ENCODE results near the gene C10orf67.
"Not testable (repeated sequence)": the region's sequence is repeated elsewhere in the genome, so short reads cannot be mapped to it uniquely, and the experiment has no call there.

The C10orf67 gene

DNA sequence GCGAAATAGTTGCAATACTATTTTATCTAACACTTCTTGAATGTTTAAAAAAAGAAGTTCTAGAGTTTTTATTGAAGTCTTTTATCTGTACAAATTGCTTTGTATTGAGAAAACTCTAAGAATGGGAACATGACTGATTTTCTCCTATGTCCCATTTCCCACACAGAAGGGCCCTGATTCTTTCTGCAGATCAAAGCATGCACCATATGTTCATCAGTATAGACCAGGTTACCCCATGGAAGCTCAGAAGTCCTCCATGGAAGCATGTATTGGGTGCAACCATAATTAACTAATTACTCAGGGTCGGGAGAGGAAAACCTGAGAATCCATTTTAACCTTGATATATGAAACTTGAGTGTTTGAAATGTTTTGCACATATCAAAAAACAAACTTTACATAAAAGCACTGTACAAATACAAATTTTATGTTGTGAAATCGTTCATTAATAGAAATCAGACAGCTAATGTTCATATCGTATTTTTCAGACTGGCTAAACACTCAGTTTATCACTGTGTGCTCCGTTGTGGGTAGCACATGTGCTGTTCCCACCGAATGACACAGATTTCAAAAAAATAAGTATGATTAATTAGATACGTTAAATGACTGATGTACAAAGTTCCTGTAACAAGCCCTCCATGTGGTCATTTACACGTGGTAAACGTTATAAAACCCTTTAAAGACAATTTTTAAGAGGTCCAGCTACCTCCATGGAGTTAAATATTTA lies 81.0 kb downstream of the C10orf67 start:
- no peak for DNase-seq

DNA sequence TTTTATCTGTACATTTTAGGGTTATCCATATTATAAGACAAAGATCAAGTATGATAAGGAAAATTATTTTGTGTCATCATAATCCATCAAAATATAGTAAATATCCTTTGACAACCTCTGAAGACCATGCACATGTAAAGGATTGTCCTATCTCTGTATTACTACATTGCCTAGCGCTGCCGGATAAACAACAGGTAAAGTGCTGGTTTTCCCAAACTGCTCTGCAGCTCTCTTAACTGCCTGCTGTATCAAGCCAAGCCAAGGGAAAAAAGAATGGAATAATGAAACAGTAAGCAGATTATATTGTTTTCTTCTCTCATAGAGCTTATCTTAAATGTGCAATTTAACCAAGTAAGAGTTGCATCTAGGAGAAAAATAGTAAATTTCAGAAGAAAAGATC lies 81.7 kb downstream of the C10orf67 start:
- no peak for DNase-seq

DNA sequence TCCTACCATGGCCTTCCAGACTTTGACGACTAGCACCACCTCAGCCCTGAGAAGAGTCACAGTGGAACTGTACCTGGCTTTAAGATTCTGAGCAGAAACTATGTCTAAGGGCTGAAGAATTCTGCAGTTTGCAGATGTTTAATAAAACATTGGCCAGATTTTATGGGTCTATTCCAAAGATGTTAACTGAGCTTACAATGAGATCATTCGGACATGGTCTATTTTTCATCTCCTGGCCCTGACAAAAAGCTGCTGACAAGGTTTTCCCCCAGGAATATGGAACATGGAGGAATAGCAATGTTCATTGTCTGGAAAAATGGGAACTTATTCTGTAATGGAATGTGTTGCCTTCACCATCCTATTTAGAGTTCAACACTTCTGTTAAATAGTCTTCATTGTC lies 86.1 kb downstream of the C10orf67 start:
- no peak for DNase-seq

DNA sequence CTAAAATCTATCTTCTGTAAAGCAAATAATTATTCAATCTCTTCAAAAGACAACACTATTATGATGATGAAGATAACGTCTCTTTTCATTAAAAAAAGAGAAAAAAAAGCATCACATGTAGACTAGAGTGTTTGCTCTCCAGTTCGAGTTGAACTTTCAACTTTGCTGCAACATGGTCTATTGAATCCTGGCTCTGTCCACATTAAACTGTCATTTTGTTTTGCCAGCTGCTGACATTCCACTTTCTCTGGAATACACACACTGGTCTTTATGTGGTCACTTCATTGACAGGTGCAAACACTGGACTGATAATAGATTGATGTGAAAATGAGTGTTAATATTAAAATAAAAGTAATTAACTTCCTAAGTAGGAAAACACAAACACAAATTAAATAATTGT lies 90.8 kb downstream of the C10orf67 start:
- no peak for DNase-seq

DNA sequence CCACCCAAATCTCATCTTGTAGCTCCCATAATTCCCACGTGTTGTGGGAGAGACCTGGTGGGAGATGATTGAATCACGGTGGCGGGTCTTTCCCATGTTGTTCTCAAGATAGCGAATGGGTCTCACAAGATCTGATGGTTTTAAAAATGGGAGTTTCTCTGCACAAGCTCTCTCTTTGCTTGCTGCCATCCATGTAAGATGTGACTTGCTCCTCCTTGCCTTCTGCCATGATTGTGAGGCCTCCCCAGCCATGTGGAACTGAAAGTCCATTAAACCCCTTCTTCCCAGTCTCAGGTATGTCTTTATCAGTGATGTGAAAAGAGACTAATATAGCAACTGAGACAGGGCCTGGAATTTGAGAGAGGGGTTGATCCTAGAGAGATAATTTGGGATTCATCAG lies 91.7 kb downstream of the C10orf67 start:
- not testable (repeated sequence) for DNase-seq

- not testable (repeated sequence) for DNase-seq
Measured at GRCh38 chr10:23241779-23242178, 102.8 kb downstream of the C10orf67 start.

- no peak for DNase-seq
Measured at GRCh38 chr10:23238015-23238414, 106.6 kb downstream of the C10orf67 start.

DNA sequence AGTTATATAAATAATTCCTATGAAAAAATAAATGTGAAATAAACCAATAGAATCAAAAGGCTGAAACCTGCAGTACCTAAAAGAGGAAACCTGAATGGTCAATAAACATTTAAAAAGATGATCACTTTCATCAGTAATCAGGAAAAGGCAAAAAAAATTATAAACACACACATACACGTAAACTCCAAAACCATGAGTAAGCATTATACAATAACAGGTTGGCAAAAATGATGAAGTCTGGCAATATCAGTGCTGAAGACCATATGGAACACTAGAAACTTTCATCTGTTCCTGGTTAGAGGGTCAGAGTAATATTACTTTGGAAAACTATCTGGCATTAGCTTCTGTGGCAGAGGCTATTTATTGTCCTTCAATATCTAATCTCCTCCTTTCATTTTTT lies 114.0 kb downstream of the C10orf67 start:
- DNase-seq, result no peak

GRCh38 chr10:23217471-23217870 lies 127.1 kb downstream of the C10orf67 start:
- DNase-seq, result no peak

GRCh38 chr10:23205972-23206642 lies 138.5 kb downstream of the C10orf67 start:
- DNase-seq, result no peak

- no peak for DNase-seq
Measured at GRCh38 chr10:23204773-23205172, 139.8 kb downstream of the C10orf67 start.

- no peak for DNase-seq
Measured at GRCh38 chr10:23203369-23204325, 140.9 kb downstream of the C10orf67 start.

- no peak for DNase-seq
Measured at GRCh38 chr10:23202779-23203178, 141.8 kb downstream of the C10orf67 start.

- no peak for DNase-seq
Measured at GRCh38 chr10:23201837-23202236, 142.8 kb downstream of the C10orf67 start.

DNA sequence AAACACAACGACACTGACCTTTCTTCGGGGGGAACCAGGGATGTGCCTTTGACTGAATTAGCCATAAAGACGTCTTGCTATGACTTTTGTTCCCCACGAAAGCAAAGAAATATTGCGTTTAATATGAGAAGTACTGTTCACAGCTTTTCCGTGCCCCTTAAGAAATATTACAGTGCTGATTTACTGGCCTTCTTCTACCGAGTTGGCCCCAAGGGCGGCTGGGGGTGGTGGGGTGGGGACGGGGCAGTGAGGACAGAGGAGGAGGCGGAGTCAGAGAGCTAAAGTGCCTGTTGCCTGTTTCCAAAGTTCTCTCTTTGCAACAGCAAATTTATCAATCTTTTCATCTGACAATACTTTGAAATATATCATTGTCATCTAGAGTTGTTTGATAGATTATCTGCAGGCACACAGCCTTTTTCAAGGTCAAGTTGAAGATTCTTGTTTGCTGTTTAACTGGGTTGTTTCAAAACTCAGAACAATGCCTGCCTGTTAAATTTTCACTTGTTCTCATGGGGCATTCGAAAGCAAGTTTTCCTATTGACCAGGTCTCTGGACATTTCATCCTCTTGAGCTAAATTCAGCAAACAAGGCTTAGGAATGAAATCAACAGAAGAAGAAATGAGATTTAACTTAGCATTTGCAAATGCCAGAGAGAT lies 143.5 kb downstream of the C10orf67 start:
- no peak for DNase-seq

DNA sequence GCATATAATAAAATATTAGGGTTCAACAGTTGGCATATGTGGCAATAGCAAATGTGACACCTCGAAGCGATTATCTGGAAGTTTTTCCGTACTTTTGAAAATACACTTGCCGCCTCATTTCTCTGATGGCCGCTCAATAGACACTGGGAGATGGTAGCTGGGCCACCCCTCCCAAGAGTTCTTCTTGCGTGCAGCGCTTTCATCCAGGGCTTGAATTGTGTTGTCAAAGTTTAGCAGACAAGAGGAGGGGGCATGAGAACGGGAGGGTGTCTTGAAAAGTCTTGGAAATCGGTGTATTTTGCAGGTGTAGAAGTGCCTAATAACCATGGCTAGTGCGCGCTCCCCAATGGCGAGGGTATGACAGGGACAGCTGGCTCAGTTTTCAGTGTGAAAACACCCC lies 144.0 kb downstream of the C10orf67 start:
- no peak for DNase-seq

- DNase-seq, result no peak
Measured at GRCh38 chr10:23199768-23200511, 144.7 kb downstream of the C10orf67 start.

GRCh38 chr10:23198940-23199767 lies 145.4 kb downstream of the C10orf67 start:
- no peak for DNase-seq

DNA sequence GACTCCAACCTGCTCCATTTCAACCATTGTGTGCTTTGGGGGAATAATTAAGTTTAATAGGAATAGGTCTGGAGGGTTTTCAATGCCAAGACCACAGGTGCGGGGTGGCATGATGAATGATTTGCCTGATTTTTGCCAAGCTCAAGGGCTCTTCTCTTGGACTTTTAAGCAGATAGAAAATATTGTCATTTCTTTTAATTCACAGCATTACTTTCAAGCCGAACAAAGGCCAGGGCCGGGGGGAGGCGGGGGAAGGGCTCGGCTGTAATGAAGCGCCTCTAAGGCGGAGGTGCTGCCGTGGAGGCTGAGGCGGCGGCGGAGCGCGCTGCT lies 146.0 kb downstream of the C10orf67 start:
- no peak for DNase-seq

- DNase-seq, result no peak
Measured at GRCh38 chr10:23197416-23197861, 147.2 kb downstream of the C10orf67 start.

GRCh38 chr10:23196915-23197314 lies 147.7 kb downstream of the C10orf67 start:
- DNase-seq, result no peak
